Measurements from ENCODE around the gene ALDH5A1. TPM values are rescaled to one million over a fixed set of nuclear protein-coding genes. Genes with fewer than 3 reads are reported as not detected.

ALDH5A1 gene
- total RNA-seq, 1 donor from 2014 or later: 3.7 TPM

DNA sequence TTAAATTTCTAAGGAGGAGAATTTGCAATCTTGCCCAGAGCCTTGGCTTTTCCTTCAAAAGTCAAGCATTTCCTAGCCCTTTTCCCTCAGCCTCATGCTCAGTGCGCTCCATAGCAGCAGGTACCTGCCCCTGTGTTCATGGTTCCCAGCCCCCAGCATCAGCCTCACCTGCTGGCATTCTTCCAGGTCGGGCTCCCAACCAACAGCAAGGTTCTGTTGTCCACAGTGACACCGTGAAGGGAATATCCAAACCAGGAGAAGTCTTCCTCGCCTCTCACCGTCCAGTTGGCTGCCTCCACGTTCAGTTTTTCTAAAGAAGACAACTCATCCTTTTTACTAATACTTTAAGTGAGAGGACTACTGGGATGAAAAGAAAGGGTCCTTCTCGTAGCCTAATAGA is 48.1 kb upstream of the ALDH5A1 start:
- H3K9me3 ChIP-seq (ENCODE audit: insufficient read depth, low read depth, low read length): no peaks in the 10 kb centered on the region
- H4K20me1 ChIP-seq (ENCODE audit: insufficient read depth, low read length): no peaks in the 10 kb centered on the region
- FAIRE-seq (no peak), DNase-seq (ENCODE audit: low read depth) (no peak)
- no peaks in the 10 kb centered on the region for H3K79me2 ChIP-seq (ENCODE audit: insufficient read depth, low read length)
- Mint-ChIP-seq H3K9me3 (ENCODE audit: unreplicated experiment) (no peaks in the 10 kb centered on the region), H3K4me1 (ENCODE audit: low read depth, unreplicated experiment) (no peaks in the 10 kb centered on the region), H3K4me3 (ENCODE audit: unreplicated experiment) (no peak overlapping the region), H3K36me3 (ENCODE audit: low read depth, unreplicated experiment) (no peaks in the 10 kb centered on the region), H3K27me3 (ENCODE audit: low read depth, unreplicated experiment) (peaks cover 6% of the 10 kb centered on the region), H3K27ac (ENCODE audit: unreplicated experiment) (no peak overlapping the region)
- no peak overlapping the region for H3K4me2 ChIP-seq (ENCODE audit: low read length)
- H2AFZ ChIP-seq (ENCODE audit: low read depth, low read length): no peak overlapping the region
- no peak for TF ChIP-seq EZH2 (IDR thresholded peaks at IDR 0.05; ENCODE audit: insufficient read depth, low read length)
- TF ChIP-seq, protein P1, sequence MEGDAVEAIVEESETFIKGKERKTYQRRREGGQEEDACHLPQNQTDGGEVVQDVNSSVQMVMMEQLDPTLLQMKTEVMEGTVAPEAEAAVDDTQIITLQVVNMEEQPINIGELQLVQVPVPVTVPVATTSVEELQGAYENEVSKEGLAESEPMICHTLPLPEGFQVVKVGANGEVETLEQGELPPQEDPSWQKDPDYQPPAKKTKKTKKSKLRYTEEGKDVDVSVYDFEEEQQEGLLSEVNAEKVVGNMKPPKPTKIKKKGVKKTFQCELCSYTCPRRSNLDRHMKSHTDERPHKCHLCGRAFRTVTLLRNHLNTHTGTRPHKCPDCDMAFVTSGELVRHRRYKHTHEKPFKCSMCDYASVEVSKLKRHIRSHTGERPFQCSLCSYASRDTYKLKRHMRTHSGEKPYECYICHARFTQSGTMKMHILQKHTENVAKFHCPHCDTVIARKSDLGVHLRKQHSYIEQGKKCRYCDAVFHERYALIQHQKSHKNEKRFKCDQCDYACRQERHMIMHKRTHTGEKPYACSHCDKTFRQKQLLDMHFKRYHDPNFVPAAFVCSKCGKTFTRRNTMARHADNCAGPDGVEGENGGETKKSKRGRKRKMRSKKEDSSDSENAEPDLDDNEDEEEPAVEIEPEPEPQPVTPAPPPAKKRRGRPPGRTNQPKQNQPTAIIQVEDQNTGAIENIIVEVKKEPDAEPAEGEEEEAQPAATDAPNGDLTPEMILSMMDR (IDR thresholded peaks at IDR 0.05; ENCODE audit: insufficient read depth, low read depth, low read length): no peak
- H3K4me1 ChIP-seq (ENCODE audit: insufficient read depth, low read length): no peaks in the 10 kb centered on the region
- H3K4me3 ChIP-seq (ENCODE audit: insufficient read depth, low read depth, low read length): no peak overlapping the region
- no peak overlapping the region for H3K27ac ChIP-seq (ENCODE audit: low read depth, low read length)
- H3K27me3 ChIP-seq (ENCODE audit: insufficient read depth, low read length): no peaks in the 10 kb centered on the region
- H3K9ac ChIP-seq (ENCODE audit: low read length): no peak overlapping the region
- H3K36me3 ChIP-seq (ENCODE audit: insufficient read depth, low read length): no peaks in the 10 kb centered on the region

DNA sequence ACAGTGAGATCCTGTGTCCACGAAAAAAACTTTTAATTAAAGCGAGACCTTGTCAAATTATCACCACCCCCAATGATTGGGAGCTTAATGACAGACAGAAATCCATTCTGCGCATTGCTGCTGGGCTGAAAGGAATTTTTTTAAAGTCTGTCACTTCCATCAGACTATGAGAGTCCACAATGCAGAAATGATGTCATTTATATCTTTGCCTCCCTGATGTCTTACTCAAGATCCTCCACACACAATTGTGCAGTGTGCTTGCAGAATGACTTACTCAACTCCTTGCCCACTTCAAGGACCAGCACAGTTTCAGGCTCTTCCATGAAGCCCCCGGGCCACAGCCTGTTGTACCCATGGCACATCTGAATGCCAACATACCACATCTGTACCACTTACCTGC is 46.4 kb upstream of the ALDH5A1 start:
- H3K4me3 Mint-ChIP-seq (ENCODE audit: unreplicated experiment): no peak overlapping the region
- TF ChIP-seq EZH2 (IDR thresholded peaks at IDR 0.05; ENCODE audit: insufficient read depth, low read length): no peak
- TF ChIP-seq, protein P1 (IDR thresholded peaks at IDR 0.05; ENCODE audit: insufficient read depth, low read depth, low read length): no peak
- no peak overlapping the region for H2AFZ ChIP-seq (ENCODE audit: low read depth, low read length)
- H3K27ac ChIP-seq (ENCODE audit: low read depth, low read length): no peak overlapping the region
- no peaks in the 10 kb centered on the region for H3K4me1 Mint-ChIP-seq (ENCODE audit: low read depth, unreplicated experiment)
- H3K27me3 ChIP-seq (ENCODE audit: insufficient read depth, low read length): no peaks in the 10 kb centered on the region
- H3K36me3 Mint-ChIP-seq (ENCODE audit: low read depth, unreplicated experiment): no peaks in the 10 kb centered on the region
- no peak for DNase-seq (ENCODE audit: low read depth)
- H3K27ac Mint-ChIP-seq (ENCODE audit: unreplicated experiment): no peak overlapping the region
- no peaks in the 10 kb centered on the region for H3K36me3 ChIP-seq (ENCODE audit: insufficient read depth, low read length)
- H3K9ac ChIP-seq (ENCODE audit: low read length): no peak overlapping the region
- FAIRE-seq: no peak
- no peaks in the 10 kb centered on the region for H3K9me3 ChIP-seq (ENCODE audit: insufficient read depth, low read depth, low read length)
- no peaks in the 10 kb centered on the region for H4K20me1 ChIP-seq (ENCODE audit: insufficient read depth, low read length)
- no peaks in the 10 kb centered on the region for H3K9me3 Mint-ChIP-seq (ENCODE audit: unreplicated experiment)
- no peak overlapping the region for H3K4me2 ChIP-seq (ENCODE audit: low read length)
- peaks cover 6% of the 10 kb centered on the region for H3K27me3 Mint-ChIP-seq (ENCODE audit: low read depth, unreplicated experiment)
- no peaks in the 10 kb centered on the region for H3K79me2 ChIP-seq (ENCODE audit: insufficient read depth, low read length)
- H3K4me1 ChIP-seq (ENCODE audit: insufficient read depth, low read length): no peaks in the 10 kb centered on the region
- H3K4me3 ChIP-seq (ENCODE audit: insufficient read depth, low read depth, low read length): no peak overlapping the region

- Histone ChIP-seq H3K9me3 (ENCODE audit: insufficient read depth, low read depth, low read length) (no peaks in the 10 kb centered on the region), H3K36me3 (ENCODE audit: insufficient read depth, low read length) (no peaks in the 10 kb centered on the region), H3K27ac (ENCODE audit: low read depth, low read length) (no peak overlapping the region), H3K9ac (ENCODE audit: low read length) (no peak overlapping the region), H3K4me2 (ENCODE audit: low read length) (no peak overlapping the region), H4K20me1 (ENCODE audit: insufficient read depth, low read length) (no peaks in the 10 kb centered on the region), H3K4me1 (ENCODE audit: insufficient read depth, low read length) (no peaks in the 10 kb centered on the region), H2AFZ (ENCODE audit: low read depth, low read length) (no peak overlapping the region), H3K79me2 (ENCODE audit: insufficient read depth, low read length) (no peaks in the 10 kb centered on the region), H3K27me3 (ENCODE audit: insufficient read depth, low read length) (no peaks in the 10 kb centered on the region), H3K4me3 (ENCODE audit: insufficient read depth, low read depth, low read length) (no peak overlapping the region)
- Mint-ChIP-seq H3K36me3 (ENCODE audit: low read depth, unreplicated experiment) (no peaks in the 10 kb centered on the region), H3K4me1 (ENCODE audit: low read depth, unreplicated experiment) (no peaks in the 10 kb centered on the region), H3K9me3 (ENCODE audit: unreplicated experiment) (no peaks in the 10 kb centered on the region), H3K4me3 (ENCODE audit: unreplicated experiment) (no peak overlapping the region), H3K27ac (ENCODE audit: unreplicated experiment) (no peak overlapping the region), H3K27me3 (ENCODE audit: low read depth, unreplicated experiment) (peaks cover 6% of the 10 kb centered on the region)
- no peak for DNase-seq (ENCODE audit: low read depth)
- no peak for FAIRE-seq
- TF ChIP-seq EZH2 (IDR thresholded peaks at IDR 0.05; ENCODE audit: insufficient read depth, low read length): no peak
- TF ChIP-seq, protein P1 (IDR thresholded peaks at IDR 0.05; ENCODE audit: insufficient read depth, low read depth, low read length): no peak
These were observed 45.8 kb upstream of the ALDH5A1 start for GRCh38 chr6:24448828-24449525.

All from astrocyte (in vitro differentiated cells and primary cell).